Dendritic cell treated with granulocyte-macrophage colony-stimulating factor and Interleukin-4, amounts not matched to agents 40 ng/mL and 50 ng/mL, for 4 days (primary cell): ENCODE data around the gene SLC5A11.
"Not testable (repeated sequence)": the region's sequence is repeated elsewhere in the genome, so short reads cannot be mapped to it uniquely, and the experiment has no call there.

ENCODE experiments used
- H3K27ac Mint-ChIP-seq: one replicate; pipeline ENCODE4 v1.8.0; 2022; ENCODE audit warnings: mild to moderate bottlenecking, mixed read lengths
- H3K27me3 Mint-ChIP-seq: one replicate; pipeline ENCODE4 v1.8.0; 2022; ENCODE audit warnings: mild to moderate bottlenecking, mixed read lengths
- H3K36me3 Mint-ChIP-seq: one replicate; pipeline ENCODE4 v1.8.0; 2022; ENCODE audit warnings: low read depth, mixed read lengths
- H3K4me1 Mint-ChIP-seq: one replicate; pipeline ENCODE4 v1.8.0; 2022; ENCODE audit warnings: low read depth, mixed read lengths
- H3K4me3 Mint-ChIP-seq: one replicate; pipeline ENCODE4 v1.8.0; 2022; ENCODE audit warnings: mild to moderate bottlenecking, moderate library complexity, mixed read lengths
- H3K9me3 Mint-ChIP-seq: one replicate; pipeline ENCODE4 v1.8.0; 2022; ENCODE audit warnings: mixed read lengths
- intact Hi-C: fragments of 100-400 bp; cut with micrococcal nuclease; formaldehyde crosslinking; loops from one replicate; pipeline ENCODE4 v1.15.0; 2022

The SLC5A11 gene

DNA sequence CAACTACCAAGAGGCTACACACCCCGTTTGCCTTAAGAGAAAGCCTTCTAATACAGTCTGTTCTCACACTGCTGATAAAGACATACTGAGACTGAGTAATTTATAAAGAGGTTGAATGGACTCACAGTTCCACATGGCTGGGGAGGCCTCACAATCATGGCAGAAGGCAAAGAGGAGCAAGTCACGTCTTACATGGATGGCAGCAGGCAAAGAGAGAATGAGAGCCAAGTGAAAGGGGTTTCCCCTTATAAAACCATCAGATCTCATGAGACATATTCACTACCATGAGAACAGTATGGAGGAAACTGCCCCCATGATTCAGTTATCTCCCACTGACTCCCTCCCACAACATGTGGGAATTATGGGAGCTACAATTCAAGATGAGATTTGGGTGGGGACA, 51.8 kb downstream of the SLC5A11 start:
- H3K4me3 Mint-ChIP-seq, H3K27ac Mint-ChIP-seq, H3K9me3 Mint-ChIP-seq, H3K4me1 Mint-ChIP-seq, H3K36me3 Mint-ChIP-seq, intact Hi-C loops: not testable (repeated sequence)
- H3K27me3 Mint-ChIP-seq, result peaks cover 11% of the 10 kb centered on the region

DNA sequence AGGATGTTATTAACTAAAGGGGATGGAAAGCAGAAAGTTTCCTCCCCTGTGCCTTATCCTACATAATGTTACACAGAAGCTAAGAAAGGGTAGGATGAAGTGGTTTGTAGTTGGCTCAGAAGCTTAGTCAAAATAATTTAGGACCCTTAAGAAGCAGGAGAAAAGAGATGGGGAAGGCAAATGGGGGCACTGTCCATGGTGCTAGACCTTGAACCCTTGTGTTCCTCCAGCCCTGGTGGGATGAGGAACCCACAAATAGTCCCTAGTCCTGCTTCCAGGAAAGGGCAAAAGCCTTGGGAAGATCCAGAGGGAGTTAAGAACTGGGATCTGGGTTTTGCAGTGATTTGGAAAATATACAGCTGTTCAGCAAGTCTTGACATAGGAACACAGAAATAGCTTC, 54.5 kb downstream of the SLC5A11 start:
- H3K36me3 Mint-ChIP-seq, result no peaks in the 10 kb centered on the region
- H3K27ac Mint-ChIP-seq, result no peak overlapping the region
- H3K4me3 Mint-ChIP-seq, result no peak overlapping the region
- intact Hi-C loops, result no loop called here
- H3K9me3 Mint-ChIP-seq, result no peaks in the 10 kb centered on the region
- H3K27me3 Mint-ChIP-seq, result peaks cover 3% of the 10 kb centered on the region
- no peaks in the 10 kb centered on the region for H3K4me1 Mint-ChIP-seq

DNA sequence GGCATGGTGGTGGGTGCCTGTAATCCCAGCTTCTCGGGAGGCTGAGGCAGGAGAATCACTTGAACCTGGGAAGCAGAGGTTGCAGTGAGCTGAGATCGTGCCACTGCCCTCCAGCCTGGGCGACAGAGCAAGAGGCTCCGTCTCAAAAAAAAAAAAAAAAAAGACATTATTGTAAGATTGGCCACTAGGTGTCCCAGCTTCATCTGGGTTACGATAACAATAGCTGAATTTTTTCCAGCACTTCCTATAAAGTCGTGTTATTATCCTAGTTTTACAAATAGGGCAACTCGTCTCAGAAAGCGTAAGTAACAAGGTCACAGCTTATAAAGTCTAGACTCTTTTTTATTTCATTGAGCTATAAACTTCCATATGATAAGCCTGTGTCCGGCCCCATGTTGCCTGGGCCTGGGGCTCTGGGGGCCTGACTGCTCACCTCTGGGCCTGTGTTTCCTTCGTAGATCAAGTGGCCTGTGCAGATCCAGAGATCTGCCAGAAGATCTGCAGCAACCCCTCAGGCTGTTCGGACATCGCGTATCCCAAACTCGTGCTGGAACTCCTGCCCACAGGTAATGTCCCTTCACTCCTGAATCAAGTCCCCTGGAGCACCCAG, 60.5 kb downstream of the SLC5A11 start:
- Mint-ChIP-seq H3K4me1 (no peaks in the 10 kb centered on the region), H3K27me3 (peaks cover 2% of the 10 kb centered on the region), H3K4me3 (no peak overlapping the region), H3K36me3 (no peaks in the 10 kb centered on the region), H3K27ac (no peak overlapping the region), H3K9me3 (no peaks in the 10 kb centered on the region)
- intact Hi-C loops, result no loop called here

DNA sequence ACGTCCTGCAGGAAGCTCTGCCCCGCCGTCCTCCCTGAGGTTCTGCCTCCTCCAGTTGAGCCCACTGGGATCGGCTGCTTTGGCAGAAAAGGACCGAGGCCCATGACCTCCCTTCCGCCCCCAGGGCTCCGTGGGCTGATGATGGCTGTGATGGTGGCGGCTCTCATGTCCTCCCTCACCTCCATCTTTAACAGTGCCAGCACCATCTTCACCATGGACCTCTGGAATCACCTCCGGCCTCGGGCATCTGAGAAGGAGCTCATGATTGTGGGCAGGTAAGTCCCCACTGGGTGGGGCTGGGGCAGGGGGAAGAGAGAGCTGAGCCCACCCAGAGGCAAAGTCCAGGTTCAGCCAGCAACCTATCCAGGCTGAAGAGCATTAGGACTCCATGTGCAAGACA, 61.1 kb downstream of the SLC5A11 start:
- H3K9me3 Mint-ChIP-seq, result no peaks in the 10 kb centered on the region
- intact Hi-C loops, result no loop called here
- no peaks in the 10 kb centered on the region for H3K36me3 Mint-ChIP-seq

DNA sequence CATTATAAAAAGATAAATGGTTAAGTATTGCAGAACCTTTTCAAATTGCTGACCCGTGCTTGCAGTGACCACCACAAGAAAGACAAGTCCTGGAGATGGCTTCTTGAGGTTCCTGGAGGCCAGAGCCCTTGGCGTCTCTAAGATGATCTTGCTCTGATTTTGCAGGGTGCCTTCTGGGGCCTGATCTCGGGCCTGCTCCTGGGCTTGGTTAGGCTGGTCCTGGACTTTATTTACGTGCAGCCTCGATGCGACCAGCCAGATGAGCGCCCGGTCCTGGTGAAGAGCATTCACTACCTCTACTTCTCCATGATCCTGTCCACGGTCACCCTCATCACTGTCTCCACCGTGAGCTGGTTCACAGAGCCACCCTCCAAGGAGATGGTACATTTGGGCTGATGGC, 63.0 kb downstream of the SLC5A11 start:
- H3K36me3 Mint-ChIP-seq, result no peaks in the 10 kb centered on the region
- no peaks in the 10 kb centered on the region for H3K4me1 Mint-ChIP-seq
- H3K9me3 Mint-ChIP-seq, result no peaks in the 10 kb centered on the region
- intact Hi-C loops, result no loop called here
- H3K27ac Mint-ChIP-seq, result no peak overlapping the region
- H3K4me3 Mint-ChIP-seq, result no peak overlapping the region
- no peaks in the 10 kb centered on the region for H3K27me3 Mint-ChIP-seq

More for the DNA sequence above, 61.1 kb downstream of the SLC5A11 start:
- Mint-ChIP-seq H3K4me3 (no peak overlapping the region), H3K27ac (no peak overlapping the region), H3K4me1 (no peaks in the 10 kb centered on the region), H3K27me3 (peaks cover under 1% of the 10 kb centered on the region)

DNA sequence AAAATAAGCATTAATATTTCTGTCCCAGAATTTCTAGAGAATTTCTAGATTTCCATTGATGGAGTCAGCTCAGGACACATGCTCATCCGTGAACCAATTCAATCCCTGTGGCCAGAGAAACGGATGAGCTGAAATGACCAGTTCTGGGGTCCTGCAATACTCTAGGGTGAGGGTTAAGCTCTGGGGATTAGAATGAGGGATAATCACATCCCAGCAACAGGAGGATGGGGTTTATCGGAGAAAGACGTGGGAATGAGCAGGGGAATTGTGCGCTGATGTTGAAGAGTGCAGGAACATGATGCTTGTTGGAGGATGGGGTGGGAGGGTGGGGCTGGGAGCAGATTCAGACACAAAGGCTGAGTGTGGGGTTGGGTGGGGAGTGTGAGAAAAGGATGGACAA, 64.1 kb downstream of the SLC5A11 start:
- Mint-ChIP-seq H3K27ac (no peak overlapping the region), H3K9me3 (no peaks in the 10 kb centered on the region), H3K27me3 (no peaks in the 10 kb centered on the region), H3K4me1 (no peaks in the 10 kb centered on the region), H3K36me3 (no peaks in the 10 kb centered on the region), H3K4me3 (no peak overlapping the region)
- intact Hi-C loops, result no loop called here

DNA sequence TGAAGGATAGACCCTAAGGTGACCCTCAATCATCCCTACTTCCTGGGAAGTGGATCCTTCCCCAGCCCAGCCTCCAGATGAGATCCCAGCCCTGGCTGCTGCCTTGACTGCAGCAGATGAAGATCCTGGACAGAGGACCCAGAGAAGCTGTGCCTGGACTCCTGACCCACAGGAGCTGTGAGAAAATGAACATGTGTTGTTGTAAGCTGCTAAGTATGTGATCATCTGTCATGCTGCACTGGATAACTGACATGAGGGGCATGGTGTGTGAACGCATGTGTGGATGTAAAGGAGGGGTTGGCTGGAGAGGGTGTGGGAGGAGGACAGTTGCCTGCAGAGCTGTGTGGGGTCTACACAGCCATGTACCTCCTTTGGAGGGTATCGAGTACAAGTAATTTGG, 69.3 kb downstream of the SLC5A11 start:
- intact Hi-C loops, result no loop called here
- peaks cover 33% of the 10 kb centered on the region for H3K36me3 Mint-ChIP-seq
- no peaks in the 10 kb centered on the region for H3K4me1 Mint-ChIP-seq
- H3K9me3 Mint-ChIP-seq, result no peaks in the 10 kb centered on the region
- no peak overlapping the region for H3K27ac Mint-ChIP-seq
- no peaks in the 10 kb centered on the region for H3K27me3 Mint-ChIP-seq
- no peak overlapping the region for H3K4me3 Mint-ChIP-seq

DNA sequence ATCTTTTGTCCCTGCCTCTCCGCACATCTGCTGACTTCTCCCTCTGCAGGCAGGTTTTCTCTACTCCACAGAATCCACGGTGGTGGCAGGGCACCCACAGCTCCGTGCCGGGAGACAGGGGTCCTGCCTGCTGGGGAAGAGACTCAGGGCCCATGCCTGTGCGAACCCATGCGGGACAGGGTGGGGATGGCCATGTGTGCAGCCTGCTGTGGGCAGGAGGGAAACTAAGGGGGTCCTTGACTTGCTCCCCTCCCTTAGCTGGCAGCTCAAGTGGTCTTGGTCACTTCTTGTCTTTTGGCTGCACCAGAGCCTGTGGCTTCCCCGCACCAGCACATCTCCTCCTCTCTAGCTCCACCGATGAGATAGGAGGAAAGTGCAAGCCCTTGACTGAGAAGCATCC, 69.8 kb downstream of the SLC5A11 start:
- H3K4me1 Mint-ChIP-seq, result no peaks in the 10 kb centered on the region
- H3K4me3 Mint-ChIP-seq, result no peak overlapping the region
- no peak overlapping the region for H3K27ac Mint-ChIP-seq
- H3K9me3 Mint-ChIP-seq, result no peaks in the 10 kb centered on the region
- H3K36me3 Mint-ChIP-seq, result peaks cover 39% of the 10 kb centered on the region
- no peaks in the 10 kb centered on the region for H3K27me3 Mint-ChIP-seq
- intact Hi-C loops, result no loop called here

DNA sequence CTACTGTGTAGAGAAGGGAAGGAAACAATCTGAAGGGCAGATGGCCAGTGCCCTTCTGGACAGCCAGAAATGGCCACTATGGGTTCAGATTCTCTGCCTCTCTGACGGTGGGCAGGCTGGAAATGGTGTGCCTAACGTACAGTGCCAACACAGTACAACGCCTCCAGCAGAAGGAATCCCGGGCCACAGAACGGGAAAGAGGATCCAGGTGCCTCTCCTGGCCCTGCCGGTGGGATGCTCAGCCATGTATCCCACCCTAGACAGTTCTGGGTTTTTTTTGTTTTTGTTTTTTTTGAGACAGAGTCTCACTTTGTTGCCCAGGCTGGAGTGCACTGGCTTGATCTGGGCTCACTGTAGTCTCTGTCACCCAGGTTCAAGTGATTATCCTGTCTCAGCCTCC, 71.5 kb downstream of the SLC5A11 start:
- intact Hi-C loops, result no loop called here
- H3K4me3 Mint-ChIP-seq, result no peak overlapping the region
- peaks cover 55% of the 10 kb centered on the region for H3K36me3 Mint-ChIP-seq
- no peaks in the 10 kb centered on the region for H3K27me3 Mint-ChIP-seq
- no peaks in the 10 kb centered on the region for H3K9me3 Mint-ChIP-seq
- no peak overlapping the region for H3K27ac Mint-ChIP-seq
- no peaks in the 10 kb centered on the region for H3K4me1 Mint-ChIP-seq

DNA sequence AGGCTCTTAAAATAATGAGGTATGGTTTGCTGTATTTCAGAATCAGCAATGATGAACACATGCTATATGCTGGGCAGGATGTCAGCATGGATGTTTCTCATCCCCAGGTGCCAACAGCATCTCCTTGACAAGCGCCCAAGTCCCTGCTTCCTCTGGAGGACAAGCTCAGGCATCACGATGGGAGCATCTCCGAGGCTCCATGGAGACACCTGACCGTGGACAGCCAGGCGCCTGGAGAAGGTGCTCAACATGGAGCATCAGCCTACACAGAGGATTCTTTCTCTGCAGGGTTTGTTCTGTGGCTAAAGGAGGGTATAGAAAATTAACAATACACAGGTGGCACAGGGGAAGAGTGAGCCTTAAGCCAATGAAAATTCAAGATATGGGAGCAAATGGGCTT, 72.1 kb downstream of the SLC5A11 start:
- Mint-ChIP-seq H3K27me3 (no peaks in the 10 kb centered on the region), H3K9me3 (no peaks in the 10 kb centered on the region), H3K27ac (no peak overlapping the region), H3K4me1 (no peaks in the 10 kb centered on the region), H3K36me3 (peaks cover 62% of the 10 kb centered on the region), H3K4me3 (no peak overlapping the region)
- intact Hi-C loops, result no loop called here

DNA sequence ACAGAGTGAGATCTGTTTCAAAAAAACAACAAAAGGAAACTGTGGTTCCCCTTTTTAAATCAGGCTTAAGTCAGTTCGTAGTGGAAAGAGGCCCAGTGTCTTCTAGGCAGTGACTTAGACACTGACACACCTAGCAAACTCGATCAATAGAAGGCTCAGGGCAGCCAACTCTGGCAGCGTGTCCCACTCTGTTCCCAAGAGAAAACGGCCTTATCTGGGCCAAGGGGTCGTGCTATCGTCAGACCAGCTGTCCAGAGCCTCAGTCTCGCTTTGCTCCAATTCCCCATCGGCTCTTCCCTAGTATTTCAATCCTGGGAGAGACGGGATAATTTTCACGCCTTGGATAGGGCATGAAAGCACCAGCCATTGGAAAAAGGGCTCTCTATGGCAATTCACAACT, 72.9 kb downstream of the SLC5A11 start:
- H3K9me3 Mint-ChIP-seq, result no peaks in the 10 kb centered on the region
- H3K4me1 Mint-ChIP-seq, result no peaks in the 10 kb centered on the region
- H3K36me3 Mint-ChIP-seq, result peaks cover 69% of the 10 kb centered on the region
- no peaks in the 10 kb centered on the region for H3K27me3 Mint-ChIP-seq
- H3K4me3 Mint-ChIP-seq, result no peak overlapping the region
- intact Hi-C loops, result no loop called here
- no peak overlapping the region for H3K27ac Mint-ChIP-seq

DNA sequence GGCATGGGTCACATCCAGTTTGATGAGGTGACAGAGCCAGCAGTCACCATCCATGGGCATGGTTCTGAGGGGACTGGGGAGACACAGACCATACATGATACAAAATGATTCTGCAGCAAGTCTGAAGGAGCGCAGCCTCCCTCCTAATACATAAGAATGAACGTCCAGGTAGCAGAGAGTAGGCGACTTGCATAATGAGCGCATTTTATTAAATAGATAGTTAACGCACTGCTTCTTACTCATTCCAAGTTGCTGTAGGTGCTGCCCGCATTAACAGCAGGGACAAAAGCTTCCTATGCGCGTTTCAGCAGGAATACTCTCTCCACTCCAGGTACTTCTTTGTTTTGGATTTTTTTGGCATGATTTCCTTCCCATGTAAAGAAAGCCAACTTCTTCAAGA, 73.8 kb downstream of the SLC5A11 start:
- intact Hi-C loops, result no loop called here
- no peak overlapping the region for H3K4me3 Mint-ChIP-seq

DNA sequence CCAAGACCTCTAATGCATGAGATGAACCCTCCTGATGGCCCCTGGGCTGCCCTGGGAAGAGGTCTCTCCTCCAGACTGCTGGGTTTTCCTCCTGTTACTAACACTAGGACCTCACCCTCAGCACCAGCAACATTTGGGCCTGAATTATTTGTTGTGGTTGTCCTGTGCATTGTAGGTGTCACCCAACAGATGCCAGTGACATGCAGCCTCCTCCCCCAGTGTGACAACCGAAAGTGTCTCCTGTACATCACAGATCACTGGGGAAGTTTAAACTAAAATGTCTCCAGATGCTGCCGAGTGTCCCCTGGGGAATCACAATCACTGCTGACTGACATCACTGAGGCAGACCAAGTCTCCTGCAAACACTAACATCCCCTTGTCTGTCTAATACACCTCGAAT, 74.8 kb downstream of the SLC5A11 start:
- Mint-ChIP-seq H3K36me3 (peaks cover 83% of the 10 kb centered on the region), H3K4me1 (no peaks in the 10 kb centered on the region), H3K27ac (no peak overlapping the region), H3K4me3 (no peak overlapping the region), H3K9me3 (no peaks in the 10 kb centered on the region), H3K27me3 (no peaks in the 10 kb centered on the region)
- intact Hi-C loops, result no loop called here

More for the DNA sequence above, 73.8 kb downstream of the SLC5A11 start:
- no peaks in the 10 kb centered on the region for H3K27me3 Mint-ChIP-seq
- no peaks in the 10 kb centered on the region for H3K9me3 Mint-ChIP-seq
- peaks cover 73% of the 10 kb centered on the region for H3K36me3 Mint-ChIP-seq
- H3K27ac Mint-ChIP-seq, result no peak overlapping the region
- no peaks in the 10 kb centered on the region for H3K4me1 Mint-ChIP-seq

DNA sequence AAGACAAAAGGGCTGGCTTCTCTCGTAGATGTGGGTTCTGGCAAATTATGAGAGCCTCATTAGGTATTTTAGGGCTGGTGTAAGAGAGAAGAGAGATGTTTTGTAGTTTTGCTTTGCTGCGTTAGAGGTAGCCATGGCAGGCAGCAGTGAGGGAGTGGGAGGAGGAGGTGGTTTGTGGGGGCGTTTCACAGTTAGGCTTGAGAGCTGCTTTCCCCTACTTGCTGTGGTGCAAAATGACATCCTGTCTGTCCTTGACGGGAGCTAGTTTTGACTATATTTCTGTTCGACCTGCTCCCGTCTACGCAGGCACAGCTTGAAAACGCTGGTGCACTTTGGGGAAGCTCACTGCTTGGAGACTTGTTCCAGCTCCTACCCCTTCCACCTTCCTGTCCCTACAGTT, 75.5 kb downstream of the SLC5A11 start:
- no peak overlapping the region for H3K4me3 Mint-ChIP-seq
- no peaks in the 10 kb centered on the region for H3K4me1 Mint-ChIP-seq
- peaks cover 90% of the 10 kb centered on the region for H3K36me3 Mint-ChIP-seq
- no peaks in the 10 kb centered on the region for H3K9me3 Mint-ChIP-seq
- intact Hi-C loops, result no loop called here
- no peak overlapping the region for H3K27ac Mint-ChIP-seq
- no peaks in the 10 kb centered on the region for H3K27me3 Mint-ChIP-seq

DNA sequence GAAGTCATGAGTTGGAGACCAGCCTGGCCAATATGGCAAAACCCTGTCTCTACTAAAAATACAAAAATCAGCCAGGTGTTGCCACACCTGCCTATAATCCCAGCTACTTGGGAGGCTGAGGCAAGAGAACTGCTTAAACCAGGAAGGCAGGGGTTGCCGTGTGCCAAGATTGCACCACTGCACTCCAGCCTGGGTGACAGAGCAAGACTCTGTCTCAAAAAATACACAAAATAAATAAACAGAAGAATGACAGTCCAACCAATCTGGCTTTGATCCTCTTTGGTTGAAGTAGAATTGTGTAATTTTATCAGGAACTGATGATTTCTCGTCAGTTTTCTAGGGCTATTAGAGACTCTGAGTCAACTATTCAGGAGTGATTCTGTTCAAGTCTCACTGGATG, 79.4 kb downstream of the SLC5A11 start:
- no peak overlapping the region for H3K27ac Mint-ChIP-seq
- peaks cover 91% of the 10 kb centered on the region for H3K36me3 Mint-ChIP-seq
- no peak overlapping the region for H3K4me3 Mint-ChIP-seq
- no peaks in the 10 kb centered on the region for H3K4me1 Mint-ChIP-seq
- no peaks in the 10 kb centered on the region for H3K27me3 Mint-ChIP-seq
- intact Hi-C loops, result no loop called here
- no peaks in the 10 kb centered on the region for H3K9me3 Mint-ChIP-seq
